Prostate gland (tissue), 2 donors: ENCODE measurements around the gene COX5A.

Experiments used
- POLR2A ChIP-seq: fragments of 450-650 bp; IDR thresholded peaks from one replicate; pipeline ENCODE4 v1.6.1; 2016; ENCODE audit warnings: antibody characterized with exemption, mild to moderate bottlenecking
- POLR2AphosphoS5 ChIP-seq: sonication (generic); formaldehyde crosslinking; IDR thresholded peaks from one replicate; pipeline ENCODE4 v1.6.1; 2017; ENCODE audit warnings: antibody characterized with exemption
- TF ChIP-seq, protein P1 (sequence below), 4 experiments: fragments of 200-600 bp in 2 of 4; fragments of 450-650 bp in 2 of 4; sonication (generic) in 2 of 4; IDR thresholded peaks; 1 replicate in 3 of 4; 2 replicates in 1 of 4; pipeline ENCODE4 v1.5.1; 2016 to 2019; ENCODE audit warnings: antibody characterized with exemption in 4 of 4, mild to moderate bottlenecking in 2 of 4, moderate library complexity in 2 of 4

DNA sequence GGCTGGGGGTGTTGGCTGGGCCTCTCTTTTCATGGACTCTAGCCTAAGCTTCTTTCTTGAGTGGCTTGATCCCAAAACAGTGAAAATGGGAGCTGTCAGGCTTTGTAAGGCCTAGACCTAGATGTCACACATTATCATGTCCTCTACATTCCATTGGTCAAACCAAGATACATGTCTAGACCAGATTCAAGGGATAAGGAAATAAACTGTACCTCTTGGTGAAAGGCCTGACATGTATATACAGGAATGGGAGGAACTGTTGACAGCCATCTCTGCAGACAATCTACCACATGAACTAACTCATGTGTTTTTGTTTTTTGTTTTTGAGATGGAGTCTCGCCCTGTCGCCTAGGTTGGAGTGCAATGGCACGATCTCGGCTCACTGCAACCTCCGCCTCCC is 29.8 kb upstream of the COX5A start:
- TF ChIP-seq POLR2AphosphoS5: no peak
- no peak for TF ChIP-seq POLR2A
- TF ChIP-seq, protein P1, sequence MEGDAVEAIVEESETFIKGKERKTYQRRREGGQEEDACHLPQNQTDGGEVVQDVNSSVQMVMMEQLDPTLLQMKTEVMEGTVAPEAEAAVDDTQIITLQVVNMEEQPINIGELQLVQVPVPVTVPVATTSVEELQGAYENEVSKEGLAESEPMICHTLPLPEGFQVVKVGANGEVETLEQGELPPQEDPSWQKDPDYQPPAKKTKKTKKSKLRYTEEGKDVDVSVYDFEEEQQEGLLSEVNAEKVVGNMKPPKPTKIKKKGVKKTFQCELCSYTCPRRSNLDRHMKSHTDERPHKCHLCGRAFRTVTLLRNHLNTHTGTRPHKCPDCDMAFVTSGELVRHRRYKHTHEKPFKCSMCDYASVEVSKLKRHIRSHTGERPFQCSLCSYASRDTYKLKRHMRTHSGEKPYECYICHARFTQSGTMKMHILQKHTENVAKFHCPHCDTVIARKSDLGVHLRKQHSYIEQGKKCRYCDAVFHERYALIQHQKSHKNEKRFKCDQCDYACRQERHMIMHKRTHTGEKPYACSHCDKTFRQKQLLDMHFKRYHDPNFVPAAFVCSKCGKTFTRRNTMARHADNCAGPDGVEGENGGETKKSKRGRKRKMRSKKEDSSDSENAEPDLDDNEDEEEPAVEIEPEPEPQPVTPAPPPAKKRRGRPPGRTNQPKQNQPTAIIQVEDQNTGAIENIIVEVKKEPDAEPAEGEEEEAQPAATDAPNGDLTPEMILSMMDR (IDR thresholded peaks at IDR 0.05): no peak
